GM21619 (cell line): ENCODE measurements around the gene ACCSL.
A peak's percentile ranks its signal among the peaks of the same experiment; 100 is the strongest.

ENCODE experiments used
- ATAC-seq: cut with Tn5 transposase; IDR thresholded peaks from one replicate; pipeline ENCODE4 v1.9.1; 2021; ENCODE audit not compliant: unreplicated experiment

The ACCSL gene

GRCh38 chr11:44095506-44096359, 48.0 kb downstream of the ACCSL start, which contains the start of gene EXT2:
TSS of gene EXT2 (plus strand) at chr11:44095678. CDS start at chr11:44107713, 12,035 bp downstream.
- peak; percentile 82 for ATAC-seq

- peak; percentile 5 for ATAC-seq
Observed at GRCh38 chr11:44096360-44097185, 48.8 kb downstream of the ACCSL start.

DNA sequence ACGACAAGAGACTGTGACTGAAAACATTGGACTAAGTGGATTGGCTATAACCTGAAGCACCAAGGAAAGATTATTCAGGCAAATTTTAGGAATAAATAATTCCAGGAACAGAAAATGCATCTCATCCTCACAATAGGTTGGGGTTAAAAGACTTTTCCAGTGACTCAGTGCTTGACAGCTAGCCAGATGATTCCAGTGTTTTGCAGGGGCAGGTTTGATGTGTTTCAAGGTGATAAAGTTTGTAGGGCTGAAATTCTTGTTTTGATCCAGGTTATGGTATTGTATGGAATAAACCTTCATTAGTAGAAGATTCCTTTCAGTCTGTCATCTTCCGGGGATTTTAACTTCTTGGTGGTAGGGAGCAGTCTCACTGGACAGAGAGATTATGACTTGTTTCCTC, 50.0 kb downstream of the ACCSL start:
- no peak for ATAC-seq

- ATAC-seq = no peak
Observed at GRCh38 chr11:44101098-44101497, 53.3 kb downstream of the ACCSL start.

DNA sequence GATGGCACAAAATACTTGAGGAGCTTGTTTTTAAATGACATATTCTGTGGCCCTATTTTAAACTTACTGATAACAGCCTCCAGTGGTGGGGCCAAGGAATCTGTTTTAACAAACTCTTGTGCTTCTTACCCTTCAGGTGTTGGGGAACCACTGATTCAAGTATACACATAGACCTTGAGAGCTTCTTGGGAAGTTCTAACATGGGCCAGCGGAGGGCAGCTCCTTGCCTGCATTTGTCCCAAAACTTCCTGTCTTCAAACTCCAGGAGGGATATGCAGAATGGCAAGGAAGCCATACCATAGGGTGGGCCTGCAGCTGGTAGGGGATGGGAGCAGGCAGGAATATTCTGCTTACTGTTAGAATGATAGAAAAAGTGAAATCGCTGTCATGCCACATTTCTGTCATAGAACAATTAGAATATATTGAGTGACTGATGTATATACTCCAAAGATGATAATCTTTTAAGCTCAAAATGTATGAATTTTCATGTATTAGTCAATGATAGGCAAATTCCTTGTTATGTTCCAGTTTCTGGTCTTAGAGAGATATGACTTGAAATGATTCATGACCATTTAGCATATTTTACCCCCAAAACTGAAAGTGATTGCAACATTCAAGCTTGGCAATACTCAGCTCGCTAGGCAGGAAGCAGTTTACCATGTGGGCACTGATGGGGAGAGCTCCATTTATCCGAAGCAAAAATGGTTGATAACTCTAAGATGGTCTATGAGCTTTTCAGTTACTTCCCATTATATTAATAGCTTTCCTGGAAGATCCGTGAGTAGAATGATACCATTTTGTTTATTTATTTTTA, 56.9 kb downstream of the ACCSL start:
- no peak for ATAC-seq

DNA sequence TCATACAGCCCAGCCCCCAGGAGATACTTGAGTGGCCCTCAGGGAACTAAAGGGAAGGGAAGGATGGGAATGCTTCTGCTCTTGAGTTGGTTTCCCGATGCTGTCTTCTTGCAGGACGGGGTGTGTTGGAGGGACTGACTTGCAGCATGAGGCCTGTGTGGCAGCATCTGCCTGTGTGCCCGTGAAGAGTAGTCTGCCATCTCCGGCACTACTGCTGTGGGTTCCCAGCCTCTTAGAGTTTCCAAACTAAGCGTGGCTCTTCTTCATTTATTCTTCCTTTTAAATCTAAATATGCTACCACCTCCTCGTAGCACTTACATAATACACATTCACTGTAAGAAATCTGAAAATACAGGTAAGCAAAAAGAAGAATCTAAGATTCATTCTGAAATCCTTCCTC, 60.5 kb downstream of the ACCSL start:
- no peak for ATAC-seq
